Measurements from ENCODE around the gene SLC29A4. TPM values are rescaled to one million over a fixed set of nuclear protein-coding genes. Genes with fewer than 3 reads are reported as not detected.
"Not testable (repeated sequence)": the region's sequence is repeated elsewhere in the genome, so short reads cannot be mapped to it uniquely, and the experiment has no call there.

SLC29A4 gene
- total RNA-seq, 1 donor from 2014 or later = 7.9 TPM

GRCh38 chr7:5283421-5284303 lies 919 bp downstream of the SLC29A4 start:
- Mint-ChIP-seq H3K4me1 (ENCODE audit: unreplicated experiment) (peaks cover 6% of the 10 kb centered on the region), H3K9me3 (ENCODE audit: unreplicated experiment) (no peaks in the 10 kb centered on the region), H3K27ac (ENCODE audit: unreplicated experiment) (no peak overlapping the region), H3K4me3 (ENCODE audit: unreplicated experiment) (no peak overlapping the region), H3K36me3 (ENCODE audit: unreplicated experiment) (no peaks in the 10 kb centered on the region), H3K27me3 (ENCODE audit: unreplicated experiment) (peaks cover 7% of the 10 kb centered on the region)
- no peak for DNase-seq (ENCODE audit: extremely low spot score, unreplicated experiment)
- TF ChIP-seq CTCF (IDR thresholded peaks at IDR 0.05) = no peak

- H3K27ac Mint-ChIP-seq (ENCODE audit: unreplicated experiment) = no peak overlapping the region
- TF ChIP-seq CTCF (IDR thresholded peaks at IDR 0.05) = peak; percentile 41
- peaks cover 6% of the 10 kb centered on the region for H3K27me3 Mint-ChIP-seq (ENCODE audit: unreplicated experiment)
- H3K36me3 Mint-ChIP-seq (ENCODE audit: unreplicated experiment) = no peaks in the 10 kb centered on the region
- peak; percentile 86 for DNase-seq (ENCODE audit: extremely low spot score, unreplicated experiment)
- no peaks in the 10 kb centered on the region for H3K9me3 Mint-ChIP-seq (ENCODE audit: unreplicated experiment)
- no peak overlapping the region for H3K4me3 Mint-ChIP-seq (ENCODE audit: unreplicated experiment)
- H3K4me1 Mint-ChIP-seq (ENCODE audit: unreplicated experiment) = peaks cover 6% of the 10 kb centered on the region
These were observed 1.9 kb downstream of the SLC29A4 start for GRCh38 chr7:5284304-5285281.

GRCh38 chr7:5286933-5287332 lies 4.2 kb downstream of the SLC29A4 start:
- no peaks in the 10 kb centered on the region for H3K36me3 Mint-ChIP-seq (ENCODE audit: unreplicated experiment)
- no peak for TF ChIP-seq CTCF (IDR thresholded peaks at IDR 0.05)
- peaks cover 6% of the 10 kb centered on the region for H3K4me1 Mint-ChIP-seq (ENCODE audit: unreplicated experiment)
- H3K9me3 Mint-ChIP-seq (ENCODE audit: unreplicated experiment) = no peaks in the 10 kb centered on the region
- no peaks in the 10 kb centered on the region for H3K27me3 Mint-ChIP-seq (ENCODE audit: unreplicated experiment)
- DNase-seq (ENCODE audit: extremely low spot score, unreplicated experiment) = no peak
- no peak overlapping the region for H3K4me3 Mint-ChIP-seq (ENCODE audit: unreplicated experiment)
- H3K27ac Mint-ChIP-seq (ENCODE audit: unreplicated experiment) = no peak overlapping the region

- not testable (repeated sequence) for H3K4me1 Mint-ChIP-seq (ENCODE audit: unreplicated experiment); DNase-seq (ENCODE audit: extremely low spot score, unreplicated experiment); H3K27ac Mint-ChIP-seq (ENCODE audit: unreplicated experiment); H3K9me3 Mint-ChIP-seq (ENCODE audit: unreplicated experiment); H3K36me3 Mint-ChIP-seq (ENCODE audit: unreplicated experiment); H3K27me3 Mint-ChIP-seq (ENCODE audit: unreplicated experiment); H3K4me3 Mint-ChIP-seq (ENCODE audit: unreplicated experiment)
These were observed 4.6 kb downstream of the SLC29A4 start for GRCh38 chr7:5287373-5287772.

- H3K9me3 Mint-ChIP-seq (ENCODE audit: unreplicated experiment) = no peaks in the 10 kb centered on the region
- TF ChIP-seq CTCF (IDR thresholded peaks at IDR 0.05) = no peak
- H3K4me1 Mint-ChIP-seq (ENCODE audit: unreplicated experiment) = peaks cover 6% of the 10 kb centered on the region
- H3K4me3 Mint-ChIP-seq (ENCODE audit: unreplicated experiment) = no peak overlapping the region
- DNase-seq (ENCODE audit: extremely low spot score, unreplicated experiment) = no peak
- H3K36me3 Mint-ChIP-seq (ENCODE audit: unreplicated experiment) = no peaks in the 10 kb centered on the region
- H3K27me3 Mint-ChIP-seq (ENCODE audit: unreplicated experiment) = no peaks in the 10 kb centered on the region
- no peak overlapping the region for H3K27ac Mint-ChIP-seq (ENCODE audit: unreplicated experiment)
These were observed 5.1 kb downstream of the SLC29A4 start for GRCh38 chr7:5287802-5288201.

GRCh38 chr7:5288560-5288959 lies 5.8 kb downstream of the SLC29A4 start:
- not testable (repeated sequence) for H3K27ac Mint-ChIP-seq (ENCODE audit: unreplicated experiment); H3K36me3 Mint-ChIP-seq (ENCODE audit: unreplicated experiment); H3K9me3 Mint-ChIP-seq (ENCODE audit: unreplicated experiment); H3K4me3 Mint-ChIP-seq (ENCODE audit: unreplicated experiment); H3K27me3 Mint-ChIP-seq (ENCODE audit: unreplicated experiment); H3K4me1 Mint-ChIP-seq (ENCODE audit: unreplicated experiment); DNase-seq (ENCODE audit: extremely low spot score, unreplicated experiment)
